Natural killer cell (primary cell): ENCODE results near the gene NDUFB8. TPM values are rescaled to one million over a fixed set of nuclear protein-coding genes. Genes with fewer than 3 reads are reported as not detected.

Experiments
- ATAC-seq, 3 donors: fragments of 150-1000 bp in 2 of 3; fragments of 200-7000 bp in 1 of 3; cut with Tn5 transposase; 1 replicate in 1 of 3; 2 replicates in 2 of 3; pipeline ENCODE4 v1.10.0; 2021; ENCODE audit warnings: mild to moderate bottlenecking in 2 of 3, moderate library complexity in 2 of 3
- DNase-seq, 2 donors: peaks; one replicate each; pipeline versions ENCODE4 v3.0.0 to v3.0.0-alpha.2; 2013 to 2021; ENCODE audit warnings: mixed read lengths in 1 of 2
- H3K27ac ChIP-seq: one replicate; pipeline ENCODE4 v1.5.1; 2013; ENCODE audit warnings: mild to moderate bottlenecking, low read length
- H3K27me3 ChIP-seq: one replicate; pipeline ENCODE4 v1.6.1; 2013; ENCODE audit warnings: low read length; ENCODE audit not compliant: control insufficient read depth, insufficient read depth
- H3K36me3 ChIP-seq: one replicate; pipeline ENCODE4 v1.6.1; 2013; ENCODE audit warnings: low read length; ENCODE audit not compliant: control insufficient read depth, insufficient read depth
- H3K4me1 ChIP-seq: one replicate; pipeline ENCODE4 v1.6.1; 2013; ENCODE audit warnings: low read length; ENCODE audit not compliant: control insufficient read depth, insufficient read depth
- H3K4me3 ChIP-seq: one replicate; pipeline ENCODE4 v1.5.1; 2013; ENCODE audit warnings: low read length
- H3K9me3 ChIP-seq: one replicate; pipeline ENCODE4 v1.6.1; 2013; ENCODE audit warnings: low read length; ENCODE audit not compliant: control insufficient read depth, insufficient read depth
- H3K27ac Mint-ChIP-seq, 2 donors: one replicate each; pipeline ENCODE4 v1.8.0; 2022; ENCODE audit warnings: mild to moderate bottlenecking in 2 of 2, mixed read lengths in 2 of 2, moderate library complexity in 1 of 2
- H3K27me3 Mint-ChIP-seq, 2 donors: one replicate each; pipeline ENCODE4 v1.8.0; 2022; ENCODE audit warnings: low read depth in 2 of 2, mixed read lengths in 2 of 2
- H3K36me3 Mint-ChIP-seq: one replicate; pipeline ENCODE4 v1.8.0; 2022; ENCODE audit warnings: mixed read lengths
- H3K4me1 Mint-ChIP-seq, 2 donors: one replicate each; pipeline ENCODE4 v1.8.0; 2022; ENCODE audit warnings: mixed read lengths in 2 of 2
- H3K4me3 Mint-ChIP-seq: one replicate; pipeline ENCODE4 v1.8.0; 2022; ENCODE audit warnings: mild to moderate bottlenecking, moderate library complexity, mixed read lengths
- H3K9me3 Mint-ChIP-seq, 2 donors: one replicate each; pipeline ENCODE4 v1.8.0; 2022; ENCODE audit warnings: mixed read lengths in 2 of 2
- WGBS: methylation state at CpG from one replicate; pipeline ENCODE4 v1.1.7; 2013; ENCODE audit warnings: missing lambda C conversion rate; ENCODE audit not compliant: insufficient coverage; 5-methylcytosine and 5-hydroxymethylcytosine counted together
- intact Hi-C: fragments of 100-400 bp; cut with micrococcal nuclease; formaldehyde crosslinking; loops from one replicate; pipeline ENCODE4 v1.14.2; 2022
- total RNA-seq, 4 donors: library from RNA; stranded (reverse); fragments of 120-200 nt in 1 of 4; gene quantifications; one replicate each; pipeline versions ENCODE4 v1.2.3 to v1.2.4, GENCODE V29; 2013 to 2022
- TF ChIP-seq, protein P1 (sequence below): fragments of 200-600 bp; IDR thresholded peaks from one replicate; pipeline ENCODE4 v1.8.0; 2022; ENCODE audit warnings: antibody characterized with exemption

Gene NDUFB8
- total RNA-seq, 3 donors from 2014 or later (not counting 1 experiment from before 2014, with no cell fraction given): 113 to 151 (median 137) TPM

DNA sequence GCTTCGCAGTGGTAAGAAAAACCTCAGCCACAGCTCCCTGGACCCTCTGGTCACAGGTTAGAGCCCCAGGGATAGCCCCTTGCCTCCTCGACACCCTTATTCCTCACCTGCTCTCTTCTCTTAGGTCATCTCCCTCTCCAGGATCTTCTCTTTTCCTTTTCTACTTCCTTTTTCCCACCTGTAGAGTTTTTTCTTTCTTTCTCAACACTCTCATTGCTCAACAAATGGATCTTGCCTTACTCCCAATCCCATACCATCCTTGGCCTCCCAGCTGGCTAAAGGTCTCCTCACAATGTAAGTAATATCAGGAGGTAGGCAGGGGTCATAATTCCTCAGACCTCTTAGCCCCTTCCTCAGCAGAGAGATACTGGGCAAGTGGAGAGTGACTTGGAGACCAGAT is 49.7 kb downstream of the NDUFB8 start:
- Mint-ChIP-seq H3K4me3 (peak overlapping the region; percentile 18), H3K27me3 (peaks cover 23 to 48% of the 10 kb centered on the region in 2 donors), H3K36me3 (no peaks in the 10 kb centered on the region), H3K4me1 (peaks cover 21% of the 10 kb centered on the region in 2 donors), H3K9me3 (no peaks in the 10 kb centered on the region), H3K27ac (no peak overlapping the region)
- peaks cover 18% of the 10 kb centered on the region for H3K4me1 ChIP-seq
- no peak overlapping the region for H3K4me3 ChIP-seq
- TF ChIP-seq, protein P1, sequence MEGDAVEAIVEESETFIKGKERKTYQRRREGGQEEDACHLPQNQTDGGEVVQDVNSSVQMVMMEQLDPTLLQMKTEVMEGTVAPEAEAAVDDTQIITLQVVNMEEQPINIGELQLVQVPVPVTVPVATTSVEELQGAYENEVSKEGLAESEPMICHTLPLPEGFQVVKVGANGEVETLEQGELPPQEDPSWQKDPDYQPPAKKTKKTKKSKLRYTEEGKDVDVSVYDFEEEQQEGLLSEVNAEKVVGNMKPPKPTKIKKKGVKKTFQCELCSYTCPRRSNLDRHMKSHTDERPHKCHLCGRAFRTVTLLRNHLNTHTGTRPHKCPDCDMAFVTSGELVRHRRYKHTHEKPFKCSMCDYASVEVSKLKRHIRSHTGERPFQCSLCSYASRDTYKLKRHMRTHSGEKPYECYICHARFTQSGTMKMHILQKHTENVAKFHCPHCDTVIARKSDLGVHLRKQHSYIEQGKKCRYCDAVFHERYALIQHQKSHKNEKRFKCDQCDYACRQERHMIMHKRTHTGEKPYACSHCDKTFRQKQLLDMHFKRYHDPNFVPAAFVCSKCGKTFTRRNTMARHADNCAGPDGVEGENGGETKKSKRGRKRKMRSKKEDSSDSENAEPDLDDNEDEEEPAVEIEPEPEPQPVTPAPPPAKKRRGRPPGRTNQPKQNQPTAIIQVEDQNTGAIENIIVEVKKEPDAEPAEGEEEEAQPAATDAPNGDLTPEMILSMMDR: no peak
- WGBS: 88% methylated on average over 2 of the region's 2 CpGs
- H3K27me3 ChIP-seq: peaks cover 3% of the 10 kb centered on the region
- ATAC-seq (no peak), DNase-seq (no peak)
- no peaks in the 10 kb centered on the region for H3K9me3 ChIP-seq
- intact Hi-C loops: no loop called here
- H3K27ac ChIP-seq: no peak overlapping the region
- H3K36me3 ChIP-seq: no peaks in the 10 kb centered on the region

DNA sequence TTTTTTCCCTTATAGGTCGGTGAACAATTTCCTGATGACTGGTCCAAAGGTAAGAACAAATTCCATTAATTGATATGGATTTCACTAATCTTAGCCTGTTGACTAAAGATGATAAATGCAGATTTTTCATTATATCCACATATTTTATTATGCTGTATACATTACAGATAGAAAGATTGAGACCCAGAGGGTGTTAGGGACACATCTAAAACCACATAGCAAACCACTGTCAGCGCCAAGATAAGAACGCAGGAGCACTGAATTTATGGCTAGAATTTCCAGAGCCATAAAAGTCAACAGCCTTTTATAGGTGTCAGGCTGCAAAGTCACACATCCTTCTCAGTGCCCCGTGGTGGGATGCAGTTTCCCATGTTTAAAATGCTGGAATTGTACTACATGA is 50.6 kb downstream of the NDUFB8 start:
- no peaks in the 10 kb centered on the region for H3K9me3 Mint-ChIP-seq
- Histone ChIP-seq H3K27ac (no peak overlapping the region), H3K9me3 (no peaks in the 10 kb centered on the region), H3K4me3 (no peak overlapping the region), H3K27me3 (peaks cover 3% of the 10 kb centered on the region), H3K4me1 (peaks cover 18% of the 10 kb centered on the region), H3K36me3 (no peaks in the 10 kb centered on the region)
- ATAC-seq: no peak
- DNase-seq: no peak
- no peak overlapping the region for H3K27ac Mint-ChIP-seq
- intact Hi-C loops: no loop called here
- no peak overlapping the region for H3K4me3 Mint-ChIP-seq
- 10% methylated on average over 3 of the region's 4 CpGs for WGBS
- no peaks in the 10 kb centered on the region for H3K36me3 Mint-ChIP-seq
- peaks cover 21% of the 10 kb centered on the region in 2 donors for H3K4me1 Mint-ChIP-seq
- TF ChIP-seq, protein P1: no peak
- H3K27me3 Mint-ChIP-seq: peaks cover 27 to 48% of the 10 kb centered on the region in 2 donors

DNA sequence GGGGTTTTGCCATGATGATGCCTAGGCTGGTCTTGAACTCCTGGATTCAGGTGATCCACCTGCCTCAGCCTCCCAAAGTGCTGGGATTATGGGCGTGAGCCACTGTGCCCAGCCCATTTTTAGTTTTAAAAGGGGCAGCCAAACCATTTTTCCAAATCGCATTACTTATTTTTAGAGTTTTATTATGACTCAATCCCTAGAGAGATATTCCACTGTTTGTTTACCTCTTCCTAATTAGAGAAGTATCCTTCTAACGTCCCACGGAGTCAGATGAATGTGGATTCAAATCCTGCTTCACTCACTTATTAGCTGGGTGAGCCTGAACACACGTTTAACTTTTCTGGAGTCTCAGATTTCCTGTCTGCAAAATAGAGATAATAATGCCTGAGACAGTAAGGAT is 51.7 kb downstream of the NDUFB8 start:
- ATAC-seq (no peak), DNase-seq (no peak)
- TF ChIP-seq, protein P1: no peak
- no peaks in the 10 kb centered on the region for H3K9me3 ChIP-seq
- H3K4me1 ChIP-seq: peaks cover 17% of the 10 kb centered on the region
- no peak overlapping the region for H3K27ac Mint-ChIP-seq
- H3K4me3 ChIP-seq: no peak overlapping the region
- H3K36me3 Mint-ChIP-seq: no peaks in the 10 kb centered on the region
- peaks cover 23 to 37% of the 10 kb centered on the region in 2 donors for H3K27me3 Mint-ChIP-seq
- H3K27ac ChIP-seq: no peak overlapping the region
- H3K36me3 ChIP-seq: no peaks in the 10 kb centered on the region
- 49% methylated on average over 5 of the region's 5 CpGs for WGBS
- H3K4me3 Mint-ChIP-seq: no peak overlapping the region
- intact Hi-C loops: no loop called here
- peaks cover 16 to 17% of the 10 kb centered on the region in 2 donors for H3K4me1 Mint-ChIP-seq
- no peaks in the 10 kb centered on the region for H3K27me3 ChIP-seq
- H3K9me3 Mint-ChIP-seq: no peaks in the 10 kb centered on the region

Other genes starting within 250 kb of the NDUFB8 start
- gene BLOC1S2, start 243.2 kb downstream of the NDUFB8 start, total RNA-seq: 10 to 100 TPM; 36.7 to 63.7 (median 60.4) TPM
- not detected for gene PKD2L1, start 199.6 kb downstream of the NDUFB8 start, total RNA-seq
- 10 to 100 TPM in 1 of 3 donors, 1 to 10 TPM in 2; 3.5 to 10.1 (median 3.8) TPM for gene SCD, start 182.6 kb downstream of the NDUFB8 start, total RNA-seq
- not detected for gene WNT8B, start 66.9 kb downstream of the NDUFB8 start, total RNA-seq
- 10 to 100 TPM; 32.6 to 38.6 (median 38.1) TPM for gene SEC31B, start 10.0 kb downstream of the NDUFB8 start, total RNA-seq
- 10 to 100 TPM; 52.0 to 66.4 (median 58.7) TPM for gene HIF1AN, start 6.1 kb upstream of the NDUFB8 start, total RNA-seq
- gene PAX2, start 215.7 kb upstream of the NDUFB8 start, total RNA-seq: not detected